K562 (cell line): Measurements from ENCODE around the gene WSCD1. TPM values are rescaled to one million over a fixed set of nuclear protein-coding genes. Genes with fewer than 3 reads are reported as not detected.

Experiments used
- ATAC-seq: fragments of 200-7000 bp; cut with Tn5 transposase; 3 replicates; pipeline ENCODE4 v1.9.1; 2020; ENCODE audit warnings: moderate library complexity
- BruUV-seq: library from RNA; stranded (reverse); fragments of 400-500 nt; replicated peaks from 2 replicates; lab custom pipeline; 2021; lab: Mats Ljungman, UMichigan
- CTCF ChIA-PET: fragments of 300-600 bp; formaldehyde crosslinking; extraction: SDS; loops from one replicate; lab custom pipeline; 2021; ENCODE audit warnings: low intra/inter-chr PET ratio; lab: Yijun Ruan, JAX
- POLR2A ChIA-PET: fragments of 300-600, 350-650 bp; sonication (Branson Sonifier 250); formaldehyde crosslinking; extraction: SDS; loops from one replicate; lab custom pipeline; 2021; ENCODE audit warnings: antibody characterized with exemption, inconsistent platforms; lab: Yijun Ruan, JAX
- DNase-seq, 4 experiments: peaks; one replicate each; pipeline versions ENCODE4 v3.0.0 to v3.0.0-alpha.2; 2011 to 2018; ENCODE audit warnings: low spot score in 3 of 4, mixed read lengths in 3 of 4; ENCODE audit errors: extremely low read depth in 1 of 4
- FAIRE-seq: peaks from 2 replicates; lab custom pipeline; 2011; peaks lifted over from hg19 to GRCh38; lab: Jason Lieb, UNC
- H2AFZ ChIP-seq: 2 replicates; pipeline ENCODE4 v1.6.0; 2011; ENCODE audit warnings: low read depth, low read length, control low read depth, inconsistent platforms
- H3K27ac ChIP-seq: fragments of 200-600 bp; 3 replicates; pipeline ENCODE4 v1.8.0; 2011; ENCODE audit warnings: low read depth, mild to moderate bottlenecking, control low read depth, inconsistent platforms, low read length, moderate library complexity, mixed read lengths; ENCODE audit errors: extremely low read depth
- H3K27me3 ChIP-seq, 2 experiments: fragments of 300-600 bp in 1 of 2; 2 replicates in 1 of 2; 3 replicates in 1 of 2; pipeline versions ENCODE4 v1.6.0 to v1.8.0; 2011; ENCODE audit warnings: inconsistent platforms in 2 of 2, low read length in 2 of 2, mild to moderate bottlenecking in 1 of 2, mixed read lengths in 1 of 2, moderate library complexity in 1 of 2; ENCODE audit not compliant: control insufficient read depth in 2 of 2, insufficient read depth in 2 of 2
- H3K36me3 ChIP-seq: fragments of 300-600 bp; 3 replicates; pipeline ENCODE4 v1.8.0; 2011; ENCODE audit warnings: mild to moderate bottlenecking, low read length, inconsistent platforms; ENCODE audit not compliant: control insufficient read depth, insufficient read depth
- H3K4me1 ChIP-seq, 2 experiments: fragments of 200-600 bp in 1 of 2; replicated peaks in 1 of 2; 2 replicates in 1 of 2; 3 replicates in 1 of 2; pipeline versions ENCODE4 v1.5.1 to v1.8.0; 2011; ENCODE audit warnings: inconsistent platforms in 2 of 2, low read length in 2 of 2, mild to moderate bottlenecking in 1 of 2, mixed read lengths in 1 of 2, moderate library complexity in 1 of 2; ENCODE audit not compliant: control insufficient read depth in 2 of 2, insufficient read depth in 2 of 2
- H3K4me2 ChIP-seq: 2 replicates; pipeline ENCODE4 v1.6.1; 2011; ENCODE audit warnings: low read length, control low read depth, inconsistent platforms, mixed read lengths; ENCODE audit not compliant: insufficient read depth
- H3K4me3 ChIP-seq: fragments of 200-600 bp; sonication (generic), shearing (Covaris generic); 2 replicates; pipeline ENCODE4 v1.5.1; 2016; ENCODE audit warnings: control low read depth, inconsistent platforms
- H3K79me2 ChIP-seq: fragments of 200-600 bp; 3 replicates; pipeline ENCODE4 v1.8.0; 2011; ENCODE audit warnings: low read length, inconsistent platforms; ENCODE audit not compliant: control insufficient read depth, insufficient read depth
- H3K9ac ChIP-seq, 2 experiments: 2 replicates each; pipeline versions ENCODE4 v1.6.0 to v1.6.1; 2011; ENCODE audit warnings: low read depth in 2 of 2, low read length in 2 of 2, control low read depth in 1 of 2, inconsistent platforms in 1 of 2, mild to moderate bottlenecking in 1 of 2, mixed read lengths in 1 of 2; ENCODE audit not compliant: insufficient read depth in 1 of 2
- H3K9me1 ChIP-seq: one replicate; pipeline ENCODE4 v1.6.0; 2011; ENCODE audit warnings: inconsistent platforms, mild to moderate bottlenecking, low read length, moderate library complexity; ENCODE audit not compliant: control insufficient read depth, insufficient read depth
- H3K9me3 ChIP-seq: replicated peaks from 2 replicates; pipeline ENCODE4 v1.5.1; 2011; ENCODE audit warnings: low read depth, low read length, inconsistent platforms; ENCODE audit not compliant: control insufficient read depth, insufficient read depth
- H4K20me1 ChIP-seq: replicated peaks from 2 replicates; pipeline ENCODE4 v1.6.1; 2011; ENCODE audit warnings: low read length, inconsistent platforms, mixed read lengths; ENCODE audit not compliant: control insufficient read depth, insufficient read depth
- AFF1 ChIP-seq, 2 experiments: fragments of 450-650 bp; IDR thresholded peaks; 2 replicates each; pipeline ENCODE4 v1.6.1; 2018; ENCODE audit warnings: mild to moderate bottlenecking in 2 of 2, low read depth in 1 of 2; ENCODE audit not compliant: partially characterized antibody in 2 of 2
- C11orf30 ChIP-seq: fragments of 450-650 bp; IDR thresholded peaks from 2 replicates; pipeline ENCODE4 v1.6.1; 2016; ENCODE audit warnings: low read depth, mild to moderate bottlenecking
- HIVEP1 ChIP-seq: fragments of 250-450 bp; sonication (Bioruptor Pico); IDR thresholded peaks from 2 replicates; pipeline ENCODE4 v1.4.0; 2020; ENCODE audit warnings: mild to moderate bottlenecking
- ILF3 ChIP-seq: fragments of 450-650 bp; IDR thresholded peaks from 2 replicates; pipeline ENCODE4 v1.6.1; 2018; ENCODE audit warnings: antibody characterized with exemption, mild to moderate bottlenecking, moderate library complexity, borderline replicate concordance
- NCOR1 ChIP-seq: fragments of 450-650 bp; IDR thresholded peaks from 2 replicates; pipeline ENCODE4 v1.6.1; 2016; ENCODE audit warnings: mild to moderate bottlenecking, moderate library complexity
- RUNX1 ChIP-seq: sonication (generic); IDR thresholded peaks from 2 replicates; pipeline ENCODE4 v1.6.1; 2016; ENCODE audit warnings: antibody characterized with exemption, low read depth
- STAT5A ChIP-seq: IDR thresholded peaks from 2 replicates; pipeline ENCODE4 v1.6.1; 2012; ENCODE audit warnings: low read length, inconsistent platforms, borderline replicate concordance
- TAF15 ChIP-seq: fragments of 200-400 bp; formaldehyde crosslinking; IDR thresholded peaks from 2 replicates; pipeline ENCODE4 v1.6.1; 2017; ENCODE audit warnings: mild to moderate bottlenecking, low read depth, low read length, moderate library complexity
- ZNF146 ChIP-seq: IDR thresholded peaks from one replicate; pipeline ENCODE4 v1.6.1; 2018; ENCODE audit warnings: missing compliant biosample characterization; ENCODE audit not compliant: unreplicated experiment
- WGBS: fragments of 100-300 bp; shearing (Covaris generic); methylation state at CpG from one replicate; pipeline ENCODE4 v1.1.6; 2016; ENCODE audit warnings: low coverage, mixed read lengths; ENCODE audit not compliant: insufficient coverage; ENCODE audit errors: missing lambda C conversion rate; 5-methylcytosine and 5-hydroxymethylcytosine counted together
- in situ Hi-C: fragments of 300-500 bp; cut with MboI; formaldehyde crosslinking; loops from 4 replicates; pipeline ENCODE4 v1.15.0; 2018; ENCODE audit warnings: inconsistent platforms, mixed read lengths
- intact Hi-C: fragments of 100-400 bp; cut with micrococcal nuclease; formaldehyde crosslinking; loops from 2 replicates; pipeline ENCODE4 v1.14.2; 2022
- polyA plus RNA-seq, 8 experiments: library from polyadenylated mRNA; depleted of rRNA in 4 of 8; stranded (reverse) in 5 of 8; unstranded in 3 of 8; fragments of >200 nt; fragmentation: Nextera tagmentation in 2 of 8; fragmentation: Illumina TruSeq in 1 of 8; extraction: Ambion mirVana in 2 of 8; extraction: Trizol in 1 of 8; gene quantifications; 2 replicates each; pipeline versions ENCODE4 v1.2.1 to v1.2.3, GENCODE V29; 2011 to 2014; ENCODE audit warnings: inconsistent platforms in 1 of 8, missing spikeins in 1 of 8
- total RNA-seq, 7 experiments: library from RNA; depleted of rRNA in 6 of 7; stranded (reverse); fragments of >200 nt in 6 of 7; fragmentation: Illumina TruSeq in 2 of 7; extraction: Trizol in 2 of 7; gene quantifications; 2 replicates each; pipeline versions ENCODE4 v1.2.1 to v1.2.3, GENCODE V29; 2011 to 2021; ENCODE audit warnings: low replicate concordance in 1 of 7
- TF ChIP-seq, protein P1 (sequence below): fragments of 450-650 bp; conservative IDR thresholded peaks from 2 replicates; pipeline ENCODE4 v1.6.1; 2016; ENCODE audit warnings: missing genetic modification characterization, low read depth, mild to moderate bottlenecking, missing compliant biosample characterization, moderate library complexity

Gene WSCD1
- total and polyA plus RNA-seq, 9 of the 15 experiments (the other 6 are each of a cell fraction or from before 2014, with no cell fraction given), result not detected

- ATAC-seq (no peak), FAIRE-seq (no peak), DNase-seq (no peak)
- Histone ChIP-seq H3K9ac (no peak overlapping the region), H3K79me2 (no peaks in the 10 kb centered on the region), H3K9me3 (no peaks in the 10 kb centered on the region), H3K4me2 (no peak overlapping the region), H4K20me1 (no peaks in the 10 kb centered on the region), H3K4me3 (no peak overlapping the region), H3K9me1 (no peaks in the 10 kb centered on the region), H2AFZ (no peak overlapping the region), H3K4me1 (no peaks in the 10 kb centered on the region), H3K36me3 (no peaks in the 10 kb centered on the region), H3K27ac (no peak overlapping the region), H3K27me3 (peaks cover 0 to 4% of the 10 kb centered on the region in 2 experiments; a peak in 2 of 5 replicates)
- TF ChIP-seq RUNX1, result no peak
- TF ChIP-seq NCOR1, result no peak
- TF ChIP-seq AFF1 (IDR thresholded peaks at IDR 0.05; ENCODE audit: low read depth in 1 of 2, partially characterized antibody in 2 of 2), result no peak
- no peak for TF ChIP-seq ILF3
- no peak for TF ChIP-seq ZNF146 (CRISPR knock-in tag)
- TF ChIP-seq, protein P1, sequence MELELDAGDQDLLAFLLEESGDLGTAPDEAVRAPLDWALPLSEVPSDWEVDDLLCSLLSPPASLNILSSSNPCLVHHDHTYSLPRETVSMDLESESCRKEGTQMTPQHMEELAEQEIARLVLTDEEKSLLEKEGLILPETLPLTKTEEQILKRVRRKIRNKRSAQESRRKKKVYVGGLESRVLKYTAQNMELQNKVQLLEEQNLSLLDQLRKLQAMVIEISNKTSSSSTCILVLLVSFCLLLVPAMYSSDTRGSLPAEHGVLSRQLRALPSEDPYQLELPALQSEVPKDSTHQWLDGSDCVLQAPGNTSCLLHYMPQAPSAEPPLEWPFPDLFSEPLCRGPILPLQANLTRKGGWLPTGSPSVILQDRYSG, result no peak
- TF ChIP-seq HIVEP1, result no peak
- TF ChIP-seq C11orf30, result no peak
- TF ChIP-seq STAT5A, result no peak
- TF ChIP-seq TAF15, result no peak
- in situ Hi-C loops, result no loop called here
- no TSS peak for BruUV-seq
- WGBS, result 5% methylated on average over 4 of the region's 6 CpGs
- intact Hi-C loops, result no loop called here
- POLR2A ChIA-PET, result interaction anchor here (0.7 kb wide), 1 partner anchor 44 kb away, joined by 3 read pairs; no protein-coding TSS in a partner anchor
- CTCF ChIA-PET, result no interaction called here
Measured at GRCh38 chr17:6165806-6166205, 95.6 kb downstream of the WSCD1 start.
